Measurements from ENCODE around the gene MYO9B. TPM values are rescaled to one million over a fixed set of nuclear protein-coding genes. Genes with fewer than 3 reads are reported as not detected.
A peak's percentile ranks its signal among the peaks of the same experiment; 100 is the strongest.

Gene MYO9B
- total and polyA plus RNA-seq, 2 of the 13 experiments (the other 11 are each of a cell fraction or from before 2014, with no cell fraction given): 18.0 to 18.3 TPM

- TF ChIP-seq RERE (CRISPR knock-in tag; IDR thresholded peaks at IDR 0.05; ENCODE audit: low read depth) (no peak), ZNF292 (CRISPR knock-in tag; IDR thresholded peaks at IDR 0.05; ENCODE audit: borderline replicate concordance, low read depth) (peak; percentile 69; the same call in 1 of the 2 replicates), TARDBP (CRISPR knock-in tag; IDR thresholded peaks at IDR 0.05) (peak; percentile 33; the same call in 1 of the 2 replicates), PHF8 (CRISPR knock-in tag; IDR thresholded peaks at IDR 0.05) (peak; percentile 53; the same call in 1 of the 2 replicates), HES4 (CRISPR knock-in tag; IDR thresholded peaks at IDR 0.05; ENCODE audit: borderline replicate concordance) (0 out of 2 replicates have a peak, but pooled peaks have one; percentile 50), MTF1 (CRISPR knock-in tag; IDR thresholded peaks at IDR 0.05) (no peak), PBX3 (CRISPR knock-in tag; IDR thresholded peaks at IDR 0.05; ENCODE audit: borderline replicate concordance) (no peak), RELA (CRISPR knock-in tag; IDR thresholded peaks at IDR 0.05) (no peak), ZNF160 (CRISPR knock-in tag; IDR thresholded peaks at IDR 0.05) (no peak), ZNF800 (CRISPR knock-in tag; IDR thresholded peaks at IDR 0.05) (no peak), ZNF383 (CRISPR knock-in tag; IDR thresholded peaks at IDR 0.05; ENCODE audit: borderline replicate concordance) (no peak), ATF5 (CRISPR knock-in tag; IDR thresholded peaks at IDR 0.05; ENCODE audit: low read depth) (no peak), ZNF564 (CRISPR knock-in tag; IDR thresholded peaks at IDR 0.05) (no peak), GABPB1 (CRISPR knock-in tag; IDR thresholded peaks at IDR 0.05) (peak; percentile 63; the same call in 1 of the 2 replicates), DNMT1 (CRISPR knock-in tag; IDR thresholded peaks at IDR 0.05) (0 out of 2 replicates have a peak, but pooled peaks have one; percentile 19), YEATS2 (CRISPR knock-in tag; IDR thresholded peaks at IDR 0.05; ENCODE audit: borderline replicate concordance) (0 out of 2 replicates have a peak, but pooled peaks have one; percentile 32), THAP9 (CRISPR knock-in tag; IDR thresholded peaks at IDR 0.05; ENCODE audit: borderline replicate concordance) (peak; percentile 74; the same call in 1 of the 2 replicates)
Observed at GRCh38 chr19:17255150-17255621, 179.6 kb downstream of the MYO9B start (continued).
